HepG2 (cell line): ENCODE results near the gene OVAAL. TPM values are rescaled to one million over a fixed set of nuclear protein-coding genes. Genes with fewer than 3 reads are reported as not detected.

Experiments
- ATAC-seq: fragments of 200-7000 bp; cut with Tn5 transposase; 3 replicates; pipeline ENCODE4 v1.9.1; 2020; ENCODE audit warnings: mild to moderate bottlenecking, moderate library complexity
- BruUV-seq: library from RNA; stranded (reverse); fragments of 400-500 nt; replicated peaks from 2 replicates; lab custom pipeline; 2021; lab: Mats Ljungman, UMichigan
- CTCF ChIA-PET: fragments of 300-600 bp; formaldehyde crosslinking; extraction: SDS; loops from one replicate; lab custom pipeline; 2021; ENCODE audit warnings: low total read pairs, inconsistent platforms, low intra/inter-chr PET ratio; lab: Yijun Ruan, JAX
- POLR2A ChIA-PET: fragments of 350-600 bp; sonication (Branson Sonifier 250); formaldehyde crosslinking; loops from one replicate; lab custom pipeline; 2020; ENCODE audit warnings: antibody characterized with exemption, inconsistent platforms; lab: Yijun Ruan, JAX
- DNase-seq: peaks from one replicate; pipeline ENCODE4 v3.0.0-alpha.2; 2015; ENCODE audit warnings: low spot score
- FAIRE-seq: peaks from 3 replicates; lab custom pipeline; 2011; peaks lifted over from hg19 to GRCh38; lab: Jason Lieb, UNC
- H2AFZ ChIP-seq: one replicate; pipeline ENCODE4 v1.6.1; 2011; ENCODE audit warnings: low read length, inconsistent platforms
- H3K27ac ChIP-seq: fragments of 300-600 bp; 3 replicates; pipeline ENCODE4 v1.8.0; 2011; ENCODE audit warnings: mixed run types, mild to moderate bottlenecking, mixed read lengths, low read length, inconsistent platforms; ENCODE audit not compliant: insufficient read depth; ENCODE audit errors: extremely low read length
- H3K27me3 ChIP-seq, 2 experiments: fragments of 200-600 bp in 1 of 2; 2 replicates in 1 of 2; 3 replicates in 1 of 2; pipeline versions ENCODE4 v1.6.0 to v1.8.0; 2011; ENCODE audit warnings: low read length in 2 of 2, mild to moderate bottlenecking in 2 of 2, moderate library complexity in 2 of 2, inconsistent platforms in 1 of 2; ENCODE audit not compliant: insufficient read depth in 2 of 2, control insufficient read depth in 1 of 2
- H3K36me3 ChIP-seq, 2 experiments: fragments of 200-600 bp in 1 of 2; replicated peaks in 1 of 2; 2 replicates in 1 of 2; 3 replicates in 1 of 2; pipeline versions ENCODE4 v1.5.1 to v1.8.0; 2011; ENCODE audit warnings: low read length in 2 of 2, inconsistent platforms in 1 of 2; ENCODE audit not compliant: insufficient read depth in 2 of 2, control insufficient read depth in 1 of 2
- H3K4me1 ChIP-seq: 2 replicates; pipeline ENCODE4 v1.5.1; 2012; ENCODE audit warnings: low read length, inconsistent platforms; ENCODE audit not compliant: insufficient read depth
- H3K4me2 ChIP-seq: 2 replicates; pipeline ENCODE4 v1.6.0; 2011; ENCODE audit warnings: low read depth, low read length, inconsistent platforms
- H3K4me3 ChIP-seq, 3 experiments: fragments of 200-600 bp in 1 of 3; sonication (generic), shearing (Covaris generic) in 1 of 3; replicated peaks in 1 of 3; 2 replicates each; pipeline ENCODE4 v1.5.1; 2011 to 2016; ENCODE audit warnings: low read length in 3 of 3, inconsistent platforms in 2 of 3, low read depth in 2 of 3, mild to moderate bottlenecking in 2 of 3, control low read depth in 1 of 3, mixed read lengths in 1 of 3; ENCODE audit not compliant: insufficient read depth in 1 of 3
- H3K79me2 ChIP-seq: one replicate; pipeline ENCODE4 v1.6.1; 2011; ENCODE audit warnings: low read length, inconsistent platforms; ENCODE audit not compliant: insufficient read depth
- H3K9ac ChIP-seq: 2 replicates; pipeline ENCODE4 v1.6.0; 2011; ENCODE audit warnings: mild to moderate bottlenecking, low read depth, low read length, inconsistent platforms; ENCODE audit not compliant: insufficient read depth
- H3K9me3 ChIP-seq: 2 replicates; pipeline ENCODE4 v1.5.1; 2012; ENCODE audit warnings: mild to moderate bottlenecking, low read length
- H4K20me1 ChIP-seq: 2 replicates; pipeline ENCODE4 v1.6.0; 2011; ENCODE audit warnings: inconsistent platforms, mild to moderate bottlenecking, low read length, moderate library complexity; ENCODE audit not compliant: insufficient read depth
- ADNP ChIP-seq: sonication (generic); formaldehyde crosslinking; IDR thresholded peaks from 2 replicates; pipeline ENCODE4 v1.4.0; 2020; ENCODE audit warnings: missing genetic modification reagents
- MAFF ChIP-seq: IDR thresholded peaks from 2 replicates; pipeline ENCODE4 v1.6.1; 2011; ENCODE audit warnings: low read depth, low read length, improper control_type of control experiment
- NFE2 ChIP-seq: sonication (generic); formaldehyde crosslinking; IDR thresholded peaks from 2 replicates; pipeline ENCODE4 v1.4.0; 2020; ENCODE audit warnings: missing genetic modification reagents
- RFX5 ChIP-seq: IDR thresholded peaks from 2 replicates; pipeline ENCODE4 v1.6.1; 2011; ENCODE audit warnings: low read depth, low read length, improper control_type of control experiment
- SATB2 ChIP-seq: sonication (generic); formaldehyde crosslinking; IDR thresholded peaks from 2 replicates; pipeline ENCODE4 v1.5.0; 2020; ENCODE audit warnings: missing genetic modification reagents
- SCMH1 ChIP-seq: sonication (generic); formaldehyde crosslinking; IDR thresholded peaks from 2 replicates; pipeline ENCODE4 v1.9.0; 2021; ENCODE audit warnings: missing genetic modification reagents, mild to moderate bottlenecking, borderline replicate concordance
- SP1 ChIP-seq, 2 experiments: fragments of 450-650 bp in 1 of 2; sonication (generic) in 1 of 2; formaldehyde crosslinking in 1 of 2; IDR thresholded peaks; 2 replicates each; pipeline versions ENCODE4 v1.4.0 to v1.6.1; 2016 to 2020; ENCODE audit warnings: missing genetic modification reagents in 1 of 2
- STAT5B ChIP-seq: sonication (generic); formaldehyde crosslinking; IDR thresholded peaks from 2 replicates; pipeline ENCODE4 v1.4.0; 2020; ENCODE audit warnings: missing genetic modification reagents
- ZNF432 ChIP-seq: sonication (generic); formaldehyde crosslinking; IDR thresholded peaks from 2 replicates; pipeline ENCODE4 v1.5.0; 2020; ENCODE audit warnings: missing genetic modification reagents, mild to moderate bottlenecking, borderline replicate concordance
- ZNF652 ChIP-seq: IDR thresholded peaks from 2 replicates; pipeline ENCODE4 v1.6.1; 2016; ENCODE audit warnings: low read depth, borderline replicate concordance
- ZNF891 ChIP-seq: sonication (generic); formaldehyde crosslinking; IDR thresholded peaks from 2 replicates; pipeline ENCODE4 v1.5.0; 2020; ENCODE audit warnings: mild to moderate bottlenecking, missing genetic modification reagents
- ZSCAN30 ChIP-seq: sonication (generic); formaldehyde crosslinking; IDR thresholded peaks from 2 replicates; pipeline ENCODE4 v1.5.0; 2020; ENCODE audit warnings: mild to moderate bottlenecking, missing genetic modification reagents
- in situ Hi-C: cut with HindIII; loops from 2 replicates; pipeline ENCODE4 v1.10.0; 2017; ENCODE audit warnings: low pct_unique_long_range_greater_than_20kb; ENCODE audit not compliant: extremely low pct_ligation_motif_present
- intact Hi-C: fragments of 100-400 bp; cut with micrococcal nuclease; formaldehyde crosslinking; loops from one replicate; pipeline ENCODE4 v1.10.0; 2022; ENCODE audit not compliant: unreplicated experiment
- polyA plus RNA-seq, 8 experiments: library from polyadenylated mRNA; depleted of rRNA in 3 of 8; stranded (reverse) in 7 of 8; unstranded in 1 of 8; fragments of >200 nt; fragmentation: Illumina TruSeq in 4 of 8; extraction: Trizol in 4 of 8; gene quantifications; 2 replicates each; pipeline versions ENCODE4 v1.2.1 to v1.2.3, GENCODE V29; 2011 to 2016; ENCODE audit warnings: low read depth in 4 of 8, missing spikeins in 1 of 8, mixed read lengths in 1 of 8; ENCODE audit not compliant: insufficient read depth in 1 of 8
- total RNA-seq, 5 experiments: library from RNA; depleted of rRNA; stranded (reverse); fragments of >200 nt; fragmentation: Illumina TruSeq; extraction: Trizol; gene quantifications; 2 replicates each; pipeline ENCODE4 v1.2.3, GENCODE V29; 2016; ENCODE audit warnings: low read depth in 1 of 5
- TF ChIP-seq, protein P1 (sequence below): sonication (generic); formaldehyde crosslinking; IDR thresholded peaks from 2 replicates; pipeline ENCODE4 v1.8.0; 2022; ENCODE audit warnings: missing genetic modification reagents, mild to moderate bottlenecking, inconsistent platforms, borderline replicate concordance
- TF ChIP-seq, protein P2 (sequence below): sonication (generic); formaldehyde crosslinking; IDR thresholded peaks from 2 replicates; pipeline ENCODE4 v1.5.1; 2020; ENCODE audit warnings: missing genetic modification reagents, mild to moderate bottlenecking, borderline replicate concordance
- TF ChIP-seq, protein P3 (sequence below): IDR thresholded peaks from 2 replicates; pipeline ENCODE4 v1.6.1; 2016; ENCODE audit warnings: low read depth
- TF ChIP-seq, protein P4 (sequence below): sonication (generic); formaldehyde crosslinking; IDR thresholded peaks from 2 replicates; pipeline ENCODE4 v1.8.0; 2022; ENCODE audit warnings: mild to moderate bottlenecking, missing genetic modification reagents
- TF ChIP-seq, protein P5 (sequence below): sonication (generic); formaldehyde crosslinking; IDR thresholded peaks from 2 replicates; pipeline ENCODE4 v1.8.1; 2022; ENCODE audit warnings: low read depth, mild to moderate bottlenecking, missing genetic modification reagents

Gene OVAAL
- total and polyA plus RNA-seq, 2 of the 13 experiments (the other 11 are each of a cell fraction or from before 2014, with no cell fraction given): 0.04 TPM; not detected in 1

DNA sequence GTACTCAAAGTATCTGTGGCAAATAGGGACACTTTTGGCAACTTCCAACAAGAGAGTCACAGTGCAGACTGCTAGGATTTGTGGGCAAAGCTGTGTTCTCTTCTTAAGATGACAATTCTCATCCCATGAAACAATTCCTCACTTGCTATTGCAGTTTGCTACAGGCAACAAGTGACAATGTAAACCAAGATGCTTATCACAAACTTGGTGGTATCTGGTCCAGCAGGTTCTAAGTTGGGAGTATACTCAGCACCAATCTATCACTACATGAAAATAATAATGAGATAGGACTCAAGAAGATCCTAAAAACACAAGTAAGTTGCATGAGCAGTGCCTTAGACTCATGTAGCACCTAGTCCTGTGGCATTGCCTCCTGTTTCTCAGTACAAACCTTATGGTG, 3.4 kb upstream of the OVAAL start:
- H3K27me3 ChIP-seq: no peaks in the 10 kb centered on the region; a peak in 2 of 5 replicates
- no peak overlapping the region for H2AFZ ChIP-seq
- no peaks in the 10 kb centered on the region for H3K36me3 ChIP-seq
- H3K79me2 ChIP-seq: no peaks in the 10 kb centered on the region
- BruUV-seq: no TSS peak
- H3K9me3 ChIP-seq: no peaks in the 10 kb centered on the region
- FAIRE-seq (no peak), ATAC-seq (no peak), DNase-seq (no peak)
- intact Hi-C loops (no loop called here), in situ Hi-C loops (no loop called here)
- H4K20me1 ChIP-seq: no peaks in the 10 kb centered on the region
- TF ChIP-seq SCMH1 (CRISPR knock-in tag) (no peak), RFX5 (no peak), SP1 (IDR thresholded peaks at IDR 0.05) (no peak), SP1 (CRISPR knock-in tag; IDR thresholded peaks at IDR 0.05) (no peak), ZNF432 (no peak), MAFF (no peak), ZSCAN30 (no peak), ZNF652 (no peak), ADNP (CRISPR knock-in tag) (no peak), ZNF891 (CRISPR knock-in tag) (no peak), STAT5B (CRISPR knock-in tag) (no peak), SATB2 (CRISPR knock-in tag) (no peak), NFE2 (CRISPR knock-in tag) (no peak)
- TF ChIP-seq, protein P1, sequence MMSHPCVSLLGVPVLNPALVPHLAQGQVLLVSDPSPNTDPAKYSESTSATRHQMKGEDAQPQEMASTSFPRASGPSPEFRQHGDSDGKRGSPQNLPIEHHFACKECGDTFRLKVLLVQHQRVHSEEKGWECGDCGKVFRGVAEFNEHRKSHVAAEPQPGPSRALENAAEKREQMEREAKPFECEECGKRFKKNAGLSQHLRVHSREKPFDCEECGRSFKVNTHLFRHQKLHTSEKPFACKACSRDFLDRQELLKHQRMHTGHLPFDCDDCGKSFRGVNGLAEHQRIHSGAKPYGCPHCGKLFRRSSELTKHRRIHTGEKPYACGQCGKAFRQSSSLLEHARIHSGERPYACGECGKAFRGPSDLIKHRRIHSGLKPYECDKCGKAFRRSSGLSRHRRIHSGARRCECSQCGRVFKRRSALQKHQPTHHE (CRISPR knock-in tag): no peak
- TF ChIP-seq, protein P2, sequence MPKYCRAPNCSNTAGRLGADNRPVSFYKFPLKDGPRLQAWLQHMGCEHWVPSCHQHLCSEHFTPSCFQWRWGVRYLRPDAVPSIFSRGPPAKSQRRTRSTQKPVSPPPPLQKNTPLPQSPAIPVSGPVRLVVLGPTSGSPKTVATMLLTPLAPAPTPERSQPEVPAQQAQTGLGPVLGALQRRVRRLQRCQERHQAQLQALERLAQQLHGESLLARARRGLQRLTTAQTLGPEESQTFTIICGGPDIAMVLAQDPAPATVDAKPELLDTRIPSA (CRISPR knock-in tag): no peak
- TF ChIP-seq, protein P3, sequence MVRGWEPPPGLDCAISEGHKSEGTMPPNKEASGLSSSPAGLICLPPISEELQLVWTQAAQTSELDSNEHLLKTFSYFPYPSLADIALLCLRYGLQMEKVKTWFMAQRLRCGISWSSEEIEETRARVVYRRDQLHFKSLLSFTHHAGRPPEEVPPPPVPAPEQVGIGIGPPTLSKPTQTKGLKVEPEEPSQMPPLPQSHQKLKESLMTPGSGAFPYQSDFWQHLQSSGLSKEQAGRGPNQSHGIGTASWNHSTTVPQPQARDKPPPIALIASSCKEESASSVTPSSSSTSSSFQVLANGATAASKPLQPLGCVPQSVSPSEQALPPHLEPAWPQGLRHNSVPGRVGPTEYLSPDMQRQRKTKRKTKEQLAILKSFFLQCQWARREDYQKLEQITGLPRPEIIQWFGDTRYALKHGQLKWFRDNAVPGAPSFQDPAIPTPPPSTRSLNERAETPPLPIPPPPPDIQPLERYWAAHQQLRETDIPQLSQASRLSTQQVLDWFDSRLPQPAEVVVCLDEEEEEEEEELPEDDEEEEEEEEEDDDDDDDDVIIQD (CRISPR knock-in tag): no peak
- TF ChIP-seq, protein P4, sequence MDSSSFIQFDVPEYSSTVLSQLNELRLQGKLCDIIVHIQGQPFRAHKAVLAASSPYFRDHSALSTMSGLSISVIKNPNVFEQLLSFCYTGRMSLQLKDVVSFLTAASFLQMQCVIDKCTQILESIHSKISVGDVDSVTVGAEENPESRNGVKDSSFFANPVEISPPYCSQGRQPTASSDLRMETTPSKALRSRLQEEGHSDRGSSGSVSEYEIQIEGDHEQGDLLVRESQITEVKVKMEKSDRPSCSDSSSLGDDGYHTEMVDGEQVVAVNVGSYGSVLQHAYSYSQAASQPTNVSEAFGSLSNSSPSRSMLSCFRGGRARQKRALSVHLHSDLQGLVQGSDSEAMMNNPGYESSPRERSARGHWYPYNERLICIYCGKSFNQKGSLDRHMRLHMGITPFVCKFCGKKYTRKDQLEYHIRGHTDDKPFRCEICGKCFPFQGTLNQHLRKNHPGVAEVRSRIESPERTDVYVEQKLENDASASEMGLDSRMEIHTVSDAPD: no peak
- TF ChIP-seq, protein P5, sequence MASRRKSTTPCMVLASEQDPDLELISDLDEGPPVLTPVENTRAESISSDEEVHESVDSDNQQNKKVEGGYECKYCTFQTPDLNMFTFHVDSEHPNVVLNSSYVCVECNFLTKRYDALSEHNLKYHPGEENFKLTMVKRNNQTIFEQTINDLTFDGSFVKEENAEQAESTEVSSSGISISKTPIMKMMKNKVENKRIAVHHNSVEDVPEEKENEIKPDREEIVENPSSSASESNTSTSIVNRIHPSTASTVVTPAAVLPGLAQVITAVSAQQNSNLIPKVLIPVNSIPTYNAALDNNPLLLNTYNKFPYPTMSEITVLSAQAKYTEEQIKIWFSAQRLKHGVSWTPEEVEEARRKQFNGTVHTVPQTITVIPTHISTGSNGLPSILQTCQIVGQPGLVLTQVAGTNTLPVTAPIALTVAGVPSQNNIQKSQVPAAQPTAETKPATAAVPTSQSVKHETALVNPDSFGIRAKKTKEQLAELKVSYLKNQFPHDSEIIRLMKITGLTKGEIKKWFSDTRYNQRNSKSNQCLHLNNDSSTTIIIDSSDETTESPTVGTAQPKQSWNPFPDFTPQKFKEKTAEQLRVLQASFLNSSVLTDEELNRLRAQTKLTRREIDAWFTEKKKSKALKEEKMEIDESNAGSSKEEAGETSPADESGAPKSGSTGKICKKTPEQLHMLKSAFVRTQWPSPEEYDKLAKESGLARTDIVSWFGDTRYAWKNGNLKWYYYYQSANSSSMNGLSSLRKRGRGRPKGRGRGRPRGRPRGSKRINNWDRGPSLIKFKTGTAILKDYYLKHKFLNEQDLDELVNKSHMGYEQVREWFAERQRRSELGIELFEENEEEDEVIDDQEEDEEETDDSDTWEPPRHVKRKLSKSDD (CRISPR knock-in tag): no peak
- ChIA-PET CTCF (no interaction called here), POLR2A (no interaction called here)
- H3K4me2 ChIP-seq: no peak overlapping the region
- H3K27ac ChIP-seq: no peak overlapping the region
- H3K9ac ChIP-seq: no peak overlapping the region
- H3K4me3 ChIP-seq: no peak overlapping the region
- H3K4me1 ChIP-seq: peaks cover 6% of the 10 kb centered on the region
